H1 (cell line): Measurements from ENCODE around the gene FCRLA. TPM values are rescaled to one million over a fixed set of nuclear protein-coding genes. Genes with fewer than 3 reads are reported as not detected.

Experiments
- CTCF ChIA-PET: fragments of 300-600 bp; sonication (Branson Sonifier 250); formaldehyde crosslinking; loops from one replicate; lab custom pipeline; 2021; ENCODE audit not compliant: partially characterized antibody; lab: Charles Lee
- POLR2A ChIA-PET: fragments of 300-600 bp; sonication (Branson Sonifier 250); formaldehyde crosslinking; loops from one replicate; lab custom pipeline; 2021; ENCODE audit warnings: inconsistent platforms; ENCODE audit not compliant: partially characterized antibody; lab: Charles Lee
- DNase-seq, 2 experiments: peaks; one replicate each; pipeline versions ENCODE4 v3.0.0 to v3.0.0-alpha.2; 2010 to 2022; ENCODE audit warnings: low spot score in 2 of 2, low read depth in 1 of 2, mixed read lengths in 1 of 2
- FAIRE-seq: peaks from 2 replicates; lab custom pipeline; 2011; peaks lifted over from hg19 to GRCh38; lab: Jason Lieb, UNC
- H2AFZ ChIP-seq: 2 replicates; pipeline ENCODE4 v1.8.1; 2012; ENCODE audit warnings: low read length, inconsistent platforms
- H2AK5ac ChIP-seq: 2 replicates; pipeline ENCODE4 v1.6.1; 2013; ENCODE audit warnings: low read depth, low read length
- H2BK120ac ChIP-seq: replicated peaks from 2 replicates; pipeline ENCODE3; 2013; ENCODE audit warnings: low read depth, low read length, inconsistent platforms
- H2BK12ac ChIP-seq: 2 replicates; pipeline ENCODE4 v1.6.1; 2013; ENCODE audit warnings: low read depth, low read length
- H2BK15ac ChIP-seq: 2 replicates; pipeline ENCODE4 v1.6.1; 2013; ENCODE audit warnings: low read length
- H2BK20ac ChIP-seq: 2 replicates; pipeline ENCODE4 v1.6.1; 2013; ENCODE audit warnings: low read length
- H2BK5ac ChIP-seq: 2 replicates; pipeline ENCODE4 v1.6.1; 2013; ENCODE audit warnings: low read depth, low read length
- H3K14ac ChIP-seq: 2 replicates; pipeline ENCODE4 v1.6.1; 2013; ENCODE audit warnings: inconsistent platforms; ENCODE audit not compliant: insufficient read length
- H3K18ac ChIP-seq: 2 replicates; pipeline ENCODE4 v1.6.1; 2013; ENCODE audit warnings: low read length; ENCODE audit errors: extremely low read depth
- H3K23ac ChIP-seq: 2 replicates; pipeline ENCODE4 v1.6.1; 2013; ENCODE audit warnings: inconsistent platforms; ENCODE audit not compliant: insufficient read length
- H3K23me2 ChIP-seq: 2 replicates; pipeline ENCODE4 v1.6.1; 2013; ENCODE audit warnings: low read depth, low read length
- H3K27ac ChIP-seq: 2 replicates; pipeline ENCODE4 v1.6.1; 2011; ENCODE audit warnings: low read depth, low read length, inconsistent platforms
- H3K27me3 ChIP-seq, 4 experiments: replicated peaks in 1 of 4; 1 replicate in 1 of 4; 2 replicates in 3 of 4; pipeline versions ENCODE4 v1.6.1 to v1.8.1; 2011 to 2013; ENCODE audit warnings: low read length in 3 of 4, mild to moderate bottlenecking in 3 of 4, inconsistent platforms in 2 of 4, mixed read lengths in 2 of 4, moderate library complexity in 1 of 4; ENCODE audit not compliant: control insufficient read depth in 3 of 4, insufficient read depth in 3 of 4; ENCODE audit errors: extremely low read depth in 1 of 4
- H3K36me3 ChIP-seq, 4 experiments: 2 replicates each; pipeline versions ENCODE4 v1.6.1 to v1.8.1; 2011 to 2013; ENCODE audit warnings: mild to moderate bottlenecking in 4 of 4, low read length in 3 of 4, moderate library complexity in 2 of 4, control low read depth in 1 of 4, inconsistent platforms in 1 of 4; ENCODE audit not compliant: insufficient read depth in 4 of 4, control insufficient read depth in 2 of 4
- H3K4ac ChIP-seq: replicated peaks from 2 replicates; pipeline ENCODE3; 2013; ENCODE audit warnings: low read length, low read depth, mixed read lengths, inconsistent platforms; ENCODE audit not compliant: insufficient read length
- H3K4me1 ChIP-seq, 4 experiments: replicated peaks in 1 of 4; 1 replicate in 1 of 4; 2 replicates in 3 of 4; pipeline versions ENCODE4 v1.6.1 to v1.8.1; 2011 to 2013; ENCODE audit warnings: low read length in 3 of 4, inconsistent platforms in 2 of 4, mixed read lengths in 1 of 4; ENCODE audit not compliant: insufficient read depth in 4 of 4, control insufficient read depth in 3 of 4
- H3K4me2 ChIP-seq, 2 experiments: 2 replicates each; pipeline versions ENCODE4 v1.6.1 to v1.8.1; 2011 to 2013; ENCODE audit warnings: low read depth in 2 of 2, low read length in 2 of 2, control low read depth in 1 of 2, inconsistent platforms in 1 of 2, mild to moderate bottlenecking in 1 of 2; ENCODE audit not compliant: insufficient read depth in 1 of 2
- H3K4me3 ChIP-seq, 4 experiments: fragments of 200-600, 300-600 bp in 1 of 4; sonication (generic), shearing (Covaris generic), sonication (Bioruptor Twin) in 1 of 4; 2 replicates each; pipeline versions ENCODE4 v1.5.1 to v1.8.1; 2011 to 2016; ENCODE audit warnings: low read length in 4 of 4, low read depth in 3 of 4, control low read depth in 2 of 4, inconsistent platforms in 2 of 4, mild to moderate bottlenecking in 2 of 4, mixed read lengths in 1 of 4, moderate library complexity in 1 of 4; ENCODE audit not compliant: insufficient read depth in 2 of 4; ENCODE audit errors: extremely low read depth in 1 of 4
- H3K56ac ChIP-seq: replicated peaks from 2 replicates; pipeline ENCODE3; 2013; ENCODE audit warnings: low read depth, mild to moderate bottlenecking, mixed read lengths, low read length, inconsistent platforms; ENCODE audit not compliant: insufficient read length
- H3K79me1 ChIP-seq: 2 replicates; pipeline ENCODE4 v1.6.1; 2013; ENCODE audit warnings: low read depth, low read length, control low read depth
- H3K79me2 ChIP-seq, 2 experiments: 2 replicates each; pipeline versions ENCODE4 v1.6.1 to v1.8.1; 2012 to 2013; ENCODE audit warnings: low read length in 2 of 2, mild to moderate bottlenecking in 2 of 2, inconsistent platforms in 1 of 2; ENCODE audit not compliant: insufficient read depth in 2 of 2, control insufficient read depth in 1 of 2
- H3K9ac ChIP-seq, 4 experiments: replicated peaks in 1 of 4; 1 replicate in 1 of 4; 2 replicates in 3 of 4; pipeline versions ENCODE4 v1.6.1 to v1.8.1; 2011 to 2013; ENCODE audit warnings: low read depth in 3 of 4, low read length in 3 of 4, control low read depth in 2 of 4, mild to moderate bottlenecking in 2 of 4, moderate library complexity in 2 of 4, inconsistent platforms in 1 of 4; ENCODE audit errors: extremely low read depth in 1 of 4
- H3K9me3 ChIP-seq, 2 experiments: 2 replicates each; pipeline versions ENCODE4 v1.6.1 to v1.8.1; 2012 to 2013; ENCODE audit warnings: mild to moderate bottlenecking in 2 of 2, moderate library complexity in 2 of 2, control low read depth in 1 of 2, inconsistent platforms in 1 of 2, low read depth in 1 of 2, low read length in 1 of 2, mixed read lengths in 1 of 2; ENCODE audit not compliant: insufficient read depth in 2 of 2
- H4K20me1 ChIP-seq, 2 experiments: replicated peaks in 1 of 2; 2 replicates each; pipeline versions ENCODE3 to v1.8.1; 2011 to 2013; ENCODE audit warnings: inconsistent platforms in 2 of 2, low read length in 2 of 2, mild to moderate bottlenecking in 1 of 2; ENCODE audit not compliant: insufficient read depth in 2 of 2, control insufficient read depth in 1 of 2
- H4K5ac ChIP-seq: 2 replicates; pipeline ENCODE4 v1.6.1; 2013; ENCODE audit warnings: low read length, low read depth, mixed read lengths, inconsistent platforms; ENCODE audit not compliant: insufficient read length
- H4K8ac ChIP-seq: 2 replicates; pipeline ENCODE4 v1.8.0; 2013; ENCODE audit warnings: mild to moderate bottlenecking, moderate library complexity, low read length, inconsistent platforms; ENCODE audit not compliant: insufficient read depth; ENCODE audit errors: extremely low read depth
- H4K91ac ChIP-seq: replicated peaks from 2 replicates; pipeline ENCODE3; 2013; ENCODE audit warnings: low read length, mixed read lengths, inconsistent platforms; ENCODE audit not compliant: insufficient read length
- EZH2 ChIP-seq: fragments of 200-600 bp; sonication (generic); IDR thresholded peaks from 2 replicates; pipeline ENCODE4 v1.7.1; 2012; ENCODE audit warnings: low read depth, mild to moderate bottlenecking, moderate library complexity, low read length, inconsistent platforms; ENCODE audit not compliant: severe bottlenecking
- NRF1 ChIP-seq: IDR thresholded peaks from 2 replicates; pipeline ENCODE4 v1.6.1; 2011; ENCODE audit warnings: mild to moderate bottlenecking, low read depth, low read length, improper control_type of control experiment
- SP1 ChIP-seq: IDR thresholded peaks from 2 replicates; pipeline ENCODE4 v1.6.1; 2011; ENCODE audit warnings: low read depth, low read length
- SUZ12 ChIP-seq: fragments of 200-600 bp; sonication (generic); IDR thresholded peaks from 2 replicates; pipeline ENCODE4 v1.6.1; 2012; ENCODE audit warnings: mild to moderate bottlenecking, inconsistent platforms, low read length, moderate library complexity, mixed read lengths
- YY1 ChIP-seq: IDR thresholded peaks from 2 replicates; pipeline ENCODE4 v1.6.1; 2011; ENCODE audit warnings: low read depth, mild to moderate bottlenecking, low read length
- ZNF274 ChIP-seq: IDR thresholded peaks from 2 replicates; pipeline ENCODE4 v1.7.0; 2012; ENCODE audit warnings: low read length, borderline replicate concordance; ENCODE audit errors: extremely low read depth
- WGBS, 2 experiments: shearing (Covaris generic) in 1 of 2; methylation state at CpG; one replicate each; pipeline versions ENCODE4 v1.1.6 to v1.1.7; 2013 to 2015; ENCODE audit warnings: low lambda C conversion rate in 2 of 2, mixed read lengths in 2 of 2, inconsistent platforms in 1 of 2, low coverage in 1 of 2, missing lambda C conversion rate in 1 of 2; ENCODE audit not compliant: insufficient replicate concordance in 2 of 2, insufficient coverage in 1 of 2, insufficient read length in 1 of 2; ENCODE audit errors: extremely low coverage in 1 of 2, missing lambda C conversion rate in 1 of 2; 5-methylcytosine and 5-hydroxymethylcytosine counted together
- polyA plus RNA-seq, 7 experiments: library from polyadenylated mRNA; depleted of rRNA in 3 of 7; stranded (reverse) in 5 of 7; unstranded in 2 of 7; fragments of >200 nt in 5 of 7; fragments of 200-250 nt in 2 of 7; gene quantifications; 1 replicate in 5 of 7; 2 replicates in 1 of 7; 4 replicates in 1 of 7; pipeline versions ENCODE4 v1.2.1 to v1.2.3, GENCODE V29; 2011 to 2013; ENCODE audit warnings: missing spikeins in 2 of 7, mixed read lengths in 2 of 7
- total RNA-seq: library from RNA; stranded (reverse); fragmentation: NEBNext Ultra II Directional; extraction: Animal tissue kit (Norgen Biotek cat#: 25700); gene quantifications from 2 replicates; pipeline ENCODE4 v1.2.1, GENCODE V29; 2021

The FCRLA gene
- total and polyA plus RNA-seq, 2 of the 8 experiments (the other 6 are each of a cell fraction or from before 2014, with no cell fraction given): not detected

GRCh38 chr1:161747801-161748200 lies 40.8 kb downstream of the FCRLA start:
- Histone ChIP-seq H3K4me1 (0 out of 7 replicates have a peak, but pooled peaks cover 0 to 2% (median 0%) of the 10 kb centered on the region in 4 experiments), H3K23ac (no peak overlapping the region), H2BK5ac (no peak overlapping the region), H3K79me1 (no peaks in the 10 kb centered on the region; the same call in 1 of the 2 replicates), H2BK20ac (no peak overlapping the region), H3K14ac (no peak overlapping the region), H3K56ac (no peak overlapping the region), H3K23me2 (peaks cover 3% of the 10 kb centered on the region; the same call in 1 of the 2 replicates), H2BK120ac (no peak overlapping the region), H2BK15ac (no peak overlapping the region), H3K18ac (no peak overlapping the region), H3K27ac (no peak overlapping the region), H2BK12ac (no peak overlapping the region), H4K91ac (no peak overlapping the region), H3K79me2 (peaks cover 0 to 8% of the 10 kb centered on the region in 2 experiments; a peak in 2 of 4 replicates), H2AFZ (no peak overlapping the region), H3K4me3 (no peak overlapping the region), H3K4me2 (no peak overlapping the region), H3K9ac (no peak overlapping the region), H3K27me3 (no peaks in the 10 kb centered on the region), H2AK5ac (no peak overlapping the region), H4K20me1 (peaks cover 0 to 7% of the 10 kb centered on the region in 2 experiments), H4K5ac (no peak overlapping the region), H4K8ac (no peak overlapping the region), H3K36me3 (peaks cover 5 to 20% (median 10%) of the 10 kb centered on the region in 4 experiments; a peak in 7 of 8 replicates), H3K9me3 (no peaks in the 10 kb centered on the region), H3K4ac (no peak overlapping the region)
- FAIRE-seq (no peak), DNase-seq (no peak)
- TF ChIP-seq YY1: no peak
- TF ChIP-seq NRF1: no peak
- no peak for TF ChIP-seq SUZ12
- TF ChIP-seq ZNF274: no peak
- no peak for TF ChIP-seq EZH2
- no peak for TF ChIP-seq SP1
- POLR2A ChIA-PET: no interaction called here
- 80% methylated on average over 6 of the region's 6 CpGs; no CpG with 5 or more reads in 1 of the 2 experiments for WGBS, 2 experiments
- CTCF ChIA-PET: interaction anchor here (1.0 to 3.6 kb wide), 2 partner anchors 10 to 100 kb away, joined by 3 to 22 read pairs; no protein-coding TSS in a partner anchor
